RWPE2 (cell line): ENCODE measurements around the gene CRTC2.
A peak's percentile ranks its signal among the peaks of the same experiment; 100 is the strongest.
"Not testable (repeated sequence)": the region's sequence is repeated elsewhere in the genome, so short reads cannot be mapped to it uniquely, and the experiment has no call there.

ENCODE experiments used
- ATAC-seq: fragments of 200-7000 bp; cut with Tn5 transposase; 3 replicates; pipeline ENCODE4 v1.9.1; 2021; ENCODE audit warnings: low read depth
- DNase-seq: peaks from one replicate; pipeline ENCODE4 v3.0.0-alpha.2; 2020; ENCODE audit warnings: low spot score
- H3K27ac ChIP-seq: fragments of 450-650 bp; 2 replicates; pipeline ENCODE4 v1.5.1; 2017; ENCODE audit warnings: mild to moderate bottlenecking; ENCODE audit not compliant: poor library complexity, severe bottlenecking
- H3K27me3 ChIP-seq: fragments of 250-450 bp; sonication (Bioruptor Pico); 2 replicates; pipeline ENCODE4 v1.5.1; 2021; ENCODE audit warnings: mild to moderate bottlenecking, moderate library complexity; ENCODE audit not compliant: insufficient read depth, poor library complexity, severe bottlenecking
- H3K36me3 ChIP-seq: fragments of 250-450 bp; sonication (Bioruptor Pico); 2 replicates; pipeline ENCODE4 v1.5.1; 2020; ENCODE audit warnings: low read depth, mild to moderate bottlenecking, moderate library complexity
- H3K4me1 ChIP-seq: fragments of 250-450 bp; sonication (Bioruptor Pico); 2 replicates; pipeline ENCODE4 v1.5.1; 2021; ENCODE audit warnings: mild to moderate bottlenecking, moderate library complexity; ENCODE audit not compliant: insufficient read depth, poor library complexity, severe bottlenecking
- H3K4me3 ChIP-seq: fragments of 250-450 bp; sonication (Bioruptor Pico); 2 replicates; pipeline ENCODE4 v1.5.1; 2021; ENCODE audit warnings: mild to moderate bottlenecking, moderate library complexity; ENCODE audit not compliant: severe bottlenecking
- H3K9me3 ChIP-seq: fragments of 250-450 bp; sonication (Bioruptor Pico); 2 replicates; pipeline ENCODE4 v1.5.1; 2021; ENCODE audit warnings: mild to moderate bottlenecking, moderate library complexity; ENCODE audit not compliant: severe bottlenecking
- TF ChIP-seq, protein P1 (sequence below): fragments of 450-650 bp; IDR thresholded peaks from one replicate; pipeline ENCODE4 v1.5.1; 2017; ENCODE audit warnings: mild to moderate bottlenecking, moderate library complexity; ENCODE audit not compliant: poor library complexity, severe bottlenecking

CRTC2 gene

DNA sequence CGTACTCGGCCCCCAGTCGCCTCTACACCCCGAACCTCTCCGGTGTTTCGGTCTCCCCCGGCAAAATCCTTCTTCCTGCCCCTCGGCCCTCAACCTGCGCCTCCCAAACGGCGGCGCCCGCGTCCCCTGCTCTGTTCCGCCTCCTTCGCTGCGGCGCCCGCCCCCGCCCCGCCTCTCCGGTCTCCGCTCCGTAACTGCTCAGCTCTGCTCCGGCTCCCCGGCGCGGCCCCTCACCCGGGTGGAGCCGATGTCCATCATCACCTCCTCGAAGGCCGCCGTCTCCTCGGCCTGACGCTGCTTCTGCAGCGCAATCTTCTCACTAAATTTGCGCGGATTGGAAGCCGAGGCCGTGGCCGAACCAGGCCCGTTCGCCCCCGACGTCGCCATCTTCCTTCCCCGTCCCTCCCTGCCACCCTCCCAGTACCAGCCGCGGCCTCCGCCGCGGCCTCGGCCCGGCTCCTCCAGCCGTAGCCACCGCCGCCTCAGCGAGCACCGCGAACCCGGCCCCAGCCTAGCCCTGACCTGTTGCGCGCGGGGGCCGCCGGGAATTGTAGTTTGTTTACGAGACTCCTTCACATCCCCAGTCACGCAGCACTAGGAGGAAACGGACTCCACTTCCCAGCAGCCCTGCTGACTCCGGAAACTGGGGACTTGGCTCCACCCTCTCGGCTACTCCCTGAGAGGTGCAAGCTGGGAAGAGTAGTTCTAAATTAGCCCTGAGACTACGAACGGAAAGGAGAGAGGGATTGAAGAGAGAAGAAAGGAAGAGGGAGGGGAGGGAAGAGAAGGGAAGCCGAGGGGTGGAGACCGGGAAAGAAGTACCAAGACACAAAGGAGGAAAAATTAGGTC is at the start of gene CRTC2:
Gene CRTC2, minus strand, starts transcription at position 502 of the 850 bp plus-strand sequence. Its CDS starts 115 bp downstream, at position 387.
- Histone ChIP-seq H3K4me3 (peak within 1 kb of the TSS; percentile 79), H3K9me3 (no peaks in the 10 kb centered on the region), H3K36me3 (peaks cover 26% of the 10 kb centered on the region), H3K27me3 (no peaks in the 10 kb centered on the region), H3K27ac (peak within 1 kb of the TSS; percentile 66), H3K4me1 (peaks cover 3% of the 10 kb centered on the region)
- peak; percentile 85 for ATAC-seq
- DNase-seq: peak; percentile 98
- TF ChIP-seq, protein P1, sequence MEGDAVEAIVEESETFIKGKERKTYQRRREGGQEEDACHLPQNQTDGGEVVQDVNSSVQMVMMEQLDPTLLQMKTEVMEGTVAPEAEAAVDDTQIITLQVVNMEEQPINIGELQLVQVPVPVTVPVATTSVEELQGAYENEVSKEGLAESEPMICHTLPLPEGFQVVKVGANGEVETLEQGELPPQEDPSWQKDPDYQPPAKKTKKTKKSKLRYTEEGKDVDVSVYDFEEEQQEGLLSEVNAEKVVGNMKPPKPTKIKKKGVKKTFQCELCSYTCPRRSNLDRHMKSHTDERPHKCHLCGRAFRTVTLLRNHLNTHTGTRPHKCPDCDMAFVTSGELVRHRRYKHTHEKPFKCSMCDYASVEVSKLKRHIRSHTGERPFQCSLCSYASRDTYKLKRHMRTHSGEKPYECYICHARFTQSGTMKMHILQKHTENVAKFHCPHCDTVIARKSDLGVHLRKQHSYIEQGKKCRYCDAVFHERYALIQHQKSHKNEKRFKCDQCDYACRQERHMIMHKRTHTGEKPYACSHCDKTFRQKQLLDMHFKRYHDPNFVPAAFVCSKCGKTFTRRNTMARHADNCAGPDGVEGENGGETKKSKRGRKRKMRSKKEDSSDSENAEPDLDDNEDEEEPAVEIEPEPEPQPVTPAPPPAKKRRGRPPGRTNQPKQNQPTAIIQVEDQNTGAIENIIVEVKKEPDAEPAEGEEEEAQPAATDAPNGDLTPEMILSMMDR: no peak

- H3K27me3 ChIP-seq: no peaks in the 10 kb centered on the region
- H3K9me3 ChIP-seq: no peaks in the 10 kb centered on the region
- ATAC-seq (no peak), DNase-seq (no peak)
- H3K4me3 ChIP-seq: no peak overlapping the region
- no peaks in the 10 kb centered on the region for H3K4me1 ChIP-seq
- H3K36me3 ChIP-seq: no peaks in the 10 kb centered on the region
- no peak overlapping the region for H3K27ac ChIP-seq
- TF ChIP-seq, protein P1: no peak
Observed at GRCh38 chr1:154006136-154006535, 47.7 kb upstream of the CRTC2 start.

- no peaks in the 10 kb centered on the region for H3K4me1 ChIP-seq
- DNase-seq (no peak), ATAC-seq (no peak)
- H3K27me3 ChIP-seq: no peaks in the 10 kb centered on the region
- 0 out of 2 replicates have a peak, but pooled peaks cover 3% of the 10 kb centered on the region for H3K36me3 ChIP-seq
- H3K9me3 ChIP-seq: no peaks in the 10 kb centered on the region
- TF ChIP-seq, protein P1: no peak
- H3K27ac ChIP-seq: no peak overlapping the region
- H3K4me3 ChIP-seq: no peak overlapping the region
Observed at GRCh38 chr1:154000420-154000819, 42.0 kb upstream of the CRTC2 start.

- not testable (repeated sequence) for DNase-seq, H3K27ac ChIP-seq, H3K9me3 ChIP-seq, ATAC-seq, H3K4me1 ChIP-seq, H3K27me3 ChIP-seq, H3K4me3 ChIP-seq
- H3K36me3 ChIP-seq: peaks cover 35% of the 10 kb centered on the region
Observed at GRCh38 chr1:153996882-153997281, 38.5 kb upstream of the CRTC2 start.

DNA sequence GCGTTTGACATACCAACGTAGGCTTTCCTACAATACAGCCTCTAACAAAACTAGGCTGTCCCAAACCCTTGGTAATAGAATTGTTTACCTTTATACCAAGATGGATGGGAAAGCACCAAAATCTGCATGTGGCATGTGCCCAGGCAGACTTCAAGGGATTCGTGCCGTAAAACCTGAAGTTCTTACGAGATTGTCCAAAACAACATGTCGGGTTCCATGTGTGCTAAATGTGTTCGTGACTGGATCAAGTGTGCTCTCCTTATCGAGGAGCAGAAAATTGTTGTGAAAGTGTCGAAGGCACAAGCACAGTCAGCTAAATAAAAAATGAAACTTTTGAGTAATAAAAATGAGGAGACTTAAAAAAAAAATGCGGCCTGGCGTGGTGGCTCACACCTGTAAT is 37.2 kb upstream of the CRTC2 start:
- ATAC-seq: no peak
- Histone ChIP-seq H3K9me3 (no peaks in the 10 kb centered on the region), H3K4me3 (no peak overlapping the region), H3K27me3 (no peaks in the 10 kb centered on the region), H3K36me3 (peaks cover 46% of the 10 kb centered on the region), H3K27ac (no peak overlapping the region), H3K4me1 (peaks cover 6% of the 10 kb centered on the region)
- no peak for DNase-seq
- TF ChIP-seq, protein P1: no peak
